GM12872 (cell line): ENCODE data around the gene DIPK1B.
A peak's percentile ranks its signal among the peaks of the same experiment; 100 is the strongest.

Source experiments
- TF ChIP-seq, protein P1 (sequence below): IDR thresholded peaks from 3 replicates; pipeline ENCODE4 v1.5.1; 2011; ENCODE audit warnings: low read depth, mild to moderate bottlenecking, low read length, moderate library complexity; ENCODE audit not compliant: insufficient read depth

DIPK1B gene

GRCh38 chr9:136726118-136726517, 13.7 kb downstream of the DIPK1B start:
- TF ChIP-seq, protein P1, sequence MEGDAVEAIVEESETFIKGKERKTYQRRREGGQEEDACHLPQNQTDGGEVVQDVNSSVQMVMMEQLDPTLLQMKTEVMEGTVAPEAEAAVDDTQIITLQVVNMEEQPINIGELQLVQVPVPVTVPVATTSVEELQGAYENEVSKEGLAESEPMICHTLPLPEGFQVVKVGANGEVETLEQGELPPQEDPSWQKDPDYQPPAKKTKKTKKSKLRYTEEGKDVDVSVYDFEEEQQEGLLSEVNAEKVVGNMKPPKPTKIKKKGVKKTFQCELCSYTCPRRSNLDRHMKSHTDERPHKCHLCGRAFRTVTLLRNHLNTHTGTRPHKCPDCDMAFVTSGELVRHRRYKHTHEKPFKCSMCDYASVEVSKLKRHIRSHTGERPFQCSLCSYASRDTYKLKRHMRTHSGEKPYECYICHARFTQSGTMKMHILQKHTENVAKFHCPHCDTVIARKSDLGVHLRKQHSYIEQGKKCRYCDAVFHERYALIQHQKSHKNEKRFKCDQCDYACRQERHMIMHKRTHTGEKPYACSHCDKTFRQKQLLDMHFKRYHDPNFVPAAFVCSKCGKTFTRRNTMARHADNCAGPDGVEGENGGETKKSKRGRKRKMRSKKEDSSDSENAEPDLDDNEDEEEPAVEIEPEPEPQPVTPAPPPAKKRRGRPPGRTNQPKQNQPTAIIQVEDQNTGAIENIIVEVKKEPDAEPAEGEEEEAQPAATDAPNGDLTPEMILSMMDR = no peak

- TF ChIP-seq, protein P1 = peak; percentile 84
Measured at GRCh38 chr9:136726631-136727191, 14.3 kb downstream of the DIPK1B start.

GRCh38 chr9:136728080-136728547, 15.7 kb downstream of the DIPK1B start:
- TF ChIP-seq, protein P1 = peak; percentile 85

DNA sequence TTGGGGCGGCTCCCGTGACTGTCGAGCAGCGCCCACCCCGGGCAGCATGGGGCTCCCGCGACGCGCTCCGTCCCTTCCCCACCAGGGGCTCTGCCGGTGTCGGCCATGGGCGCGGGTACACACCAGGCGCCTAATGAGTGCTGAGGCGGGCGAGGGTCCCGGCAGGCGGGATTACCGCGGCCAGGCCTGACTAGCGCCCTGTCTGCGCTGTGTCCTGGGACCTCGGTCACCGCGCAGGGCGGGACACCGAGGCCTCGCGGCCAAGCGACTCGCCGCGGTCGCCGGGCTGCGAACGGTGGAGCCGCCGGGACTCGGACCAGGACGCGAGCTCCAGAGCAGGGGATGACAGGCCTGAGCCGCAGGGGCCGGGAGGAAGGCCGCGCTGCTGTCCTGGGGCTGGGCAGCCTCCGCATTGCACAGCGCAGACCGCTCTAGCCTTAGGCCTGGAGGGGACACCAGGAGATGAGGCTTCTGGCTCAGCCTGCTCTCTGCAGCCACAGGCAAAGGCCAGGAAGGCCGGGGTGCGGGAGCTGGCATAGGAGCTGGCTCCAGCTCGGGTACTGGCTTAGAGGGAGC, 16.3 kb downstream of the DIPK1B start:
- TF ChIP-seq, protein P1 = no peak

DNA sequence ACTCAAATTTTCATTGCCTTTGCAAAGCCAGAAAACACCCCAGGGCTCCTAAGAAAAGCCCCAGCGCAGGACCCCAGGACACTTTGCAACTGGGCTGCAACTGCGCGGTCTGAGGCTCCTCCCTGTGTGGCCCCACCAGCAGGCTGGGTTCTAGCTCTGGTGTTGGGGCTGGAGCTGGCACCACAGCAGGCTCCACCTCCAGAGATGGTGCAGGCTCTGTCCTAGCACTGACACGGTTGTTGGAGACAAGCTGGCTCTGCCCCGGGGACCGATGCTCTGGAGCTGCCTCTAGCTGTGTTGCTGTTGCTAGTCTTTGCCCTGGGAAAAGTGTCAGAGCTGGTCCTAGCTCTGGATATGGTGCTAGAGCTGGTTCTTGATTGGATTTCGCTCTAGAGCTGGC, 16.8 kb downstream of the DIPK1B start:
- TF ChIP-seq, protein P1 = no peak

DNA sequence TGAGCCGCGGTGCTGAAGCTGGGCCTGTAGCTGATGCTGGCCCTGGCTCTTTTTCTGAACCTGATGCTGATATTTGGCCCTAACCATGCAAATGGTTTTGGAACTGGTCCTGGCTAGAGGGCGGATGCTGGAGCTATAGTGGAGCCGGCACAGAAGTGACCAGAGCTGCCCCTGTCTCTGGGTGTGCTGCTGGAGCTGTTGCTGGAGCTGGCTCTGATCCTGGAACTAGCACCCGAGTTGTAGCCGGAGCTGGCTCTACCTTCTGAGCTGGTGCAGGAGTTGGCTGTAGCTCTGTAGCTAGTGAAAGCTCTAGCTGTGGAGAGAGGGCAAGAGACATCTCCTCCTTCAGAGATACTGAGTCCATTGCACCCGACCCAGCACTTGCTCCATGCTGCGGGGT, 17.6 kb downstream of the DIPK1B start:
- TF ChIP-seq, protein P1 = no peak

DNA sequence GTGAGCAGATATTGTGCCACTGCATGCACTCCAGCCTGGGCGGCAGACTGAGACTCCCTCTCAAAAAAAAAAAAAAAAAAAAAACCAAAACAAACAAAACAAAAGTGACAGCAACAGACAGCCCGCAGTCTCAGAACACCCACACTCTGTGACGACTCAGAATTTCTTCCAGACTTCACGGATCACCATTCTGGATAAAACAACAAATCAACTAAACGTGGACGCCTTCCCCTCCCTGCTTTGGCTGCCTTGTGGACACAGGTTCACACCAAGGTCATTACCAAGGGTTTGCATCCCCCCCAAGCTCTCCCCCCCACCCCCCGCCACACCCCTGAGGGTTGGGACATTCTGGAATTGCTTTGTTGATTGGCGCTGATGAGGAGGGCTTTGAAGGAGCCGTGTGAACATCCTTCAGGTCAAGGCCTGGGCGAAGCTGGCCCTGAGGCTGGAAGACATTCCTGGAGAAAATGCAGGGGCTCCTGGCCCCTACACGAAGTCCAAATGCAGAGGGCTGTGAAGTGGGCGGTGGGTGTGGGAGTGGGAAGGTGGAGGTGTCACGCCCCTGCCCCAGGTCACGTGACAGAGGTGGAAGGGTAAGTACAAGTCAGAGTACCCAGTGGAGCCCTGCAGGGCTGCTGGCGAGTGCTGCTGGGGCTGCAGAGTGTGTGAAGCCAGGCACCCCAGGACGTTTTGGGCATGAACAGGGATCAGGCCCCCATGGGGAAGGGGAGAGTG, 20.2 kb downstream of the DIPK1B start:
- TF ChIP-seq, protein P1 = no peak
